Peyer's patch (tissue), 4 donors: ENCODE data around the gene DMRT1. TPM values are rescaled to one million over a fixed set of nuclear protein-coding genes. Genes with fewer than 3 reads are reported as not detected.
"Not testable (repeated sequence)": the region's sequence is repeated elsewhere in the genome, so short reads cannot be mapped to it uniquely, and the experiment has no call there.

Source experiments
- DNase-seq, 3 donors: peaks; one replicate each; pipeline ENCODE4 v3.0.0-alpha.2; 2017 to 2019
- H3K27ac ChIP-seq, 4 donors: fragments of 200-600 bp; sonication (generic); one replicate each; pipeline ENCODE4 v1.5.1; 2016 to 2019
- H3K27me3 ChIP-seq, 2 donors: fragments of 200-600 bp; sonication (generic); one replicate each; pipeline ENCODE4 v1.5.1; 2019
- H3K36me3 ChIP-seq, 3 donors: fragments of 200-600 bp; sonication (generic); one replicate each; pipeline ENCODE4 v1.5.1; 2016 to 2019
- H3K4me1 ChIP-seq, 4 donors: fragments of 200-600 bp; sonication (generic); one replicate each; pipeline ENCODE4 v1.5.1; 2016 to 2019
- H3K4me3 ChIP-seq, 4 donors: fragments of 200-600 bp; sonication (generic); 1 replicate in 3 of 4; 2 replicates in 1 of 4; pipeline ENCODE4 v1.5.1; 2016 to 2019; ENCODE audit warnings: mild to moderate bottlenecking in 1 of 4
- H3K9me3 ChIP-seq, 4 donors: fragments of 200-600 bp; sonication (generic); one replicate each; pipeline ENCODE4 v1.5.1; 2016 to 2019; ENCODE audit warnings: mild to moderate bottlenecking in 1 of 4
- POLR2A ChIP-seq, 2 donors: fragments of 450-650 bp; IDR thresholded peaks; one replicate each; pipeline ENCODE4 v1.5.1; 2017; ENCODE audit warnings: antibody characterized with exemption in 2 of 2, mild to moderate bottlenecking in 2 of 2, moderate library complexity in 2 of 2
- total RNA-seq, 4 donors: library from RNA; depleted of rRNA; stranded (reverse); fragments of >200 nt; gene quantifications; one replicate each; pipeline ENCODE4 v1.1.0, GENCODE V29; 2016
- TF ChIP-seq, protein P1 (sequence below), 6 experiments: fragments of 450-650 bp in 4 of 6; fragments of 200-600 bp in 2 of 6; sonication (generic) in 1 of 6; IDR thresholded peaks; one replicate each; pipeline ENCODE4 v1.5.1; 2017 to 2019; ENCODE audit warnings: antibody characterized with exemption in 6 of 6, mild to moderate bottlenecking in 3 of 6, moderate library complexity in 1 of 6

Gene DMRT1
- total RNA-seq, 4 donors from 2014 or later: not detected

DNA sequence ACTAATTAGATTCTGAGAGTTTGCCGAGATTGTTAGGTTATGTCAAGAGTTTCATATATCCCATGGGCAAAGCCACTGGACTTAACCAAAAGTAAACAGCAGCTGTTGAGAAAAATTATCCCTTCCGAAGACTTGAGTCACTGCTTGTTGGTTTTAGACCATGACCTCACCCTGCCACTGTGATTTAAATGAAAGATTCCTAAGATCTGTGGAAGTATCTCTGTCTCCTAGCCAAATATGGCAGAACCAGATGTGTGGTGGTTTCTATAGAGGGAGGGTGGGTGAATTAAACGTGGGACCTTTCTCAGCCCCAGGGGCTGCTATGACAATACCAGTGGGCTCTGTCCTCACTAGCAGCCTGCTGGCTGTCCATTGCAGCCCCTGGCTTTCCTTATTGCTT lies 154.3 kb downstream of the DMRT1 start:
- H3K9me3 ChIP-seq: no peaks in the 10 kb centered on the region
- H3K27ac ChIP-seq: no peak overlapping the region
- H3K4me1 ChIP-seq: no peaks in the 10 kb centered on the region
- H3K4me3 ChIP-seq: no peak overlapping the region
- no peak for DNase-seq
- no peaks in the 10 kb centered on the region for H3K36me3 ChIP-seq
- H3K27me3 ChIP-seq: no peaks in the 10 kb centered on the region
- TF ChIP-seq, protein P1, sequence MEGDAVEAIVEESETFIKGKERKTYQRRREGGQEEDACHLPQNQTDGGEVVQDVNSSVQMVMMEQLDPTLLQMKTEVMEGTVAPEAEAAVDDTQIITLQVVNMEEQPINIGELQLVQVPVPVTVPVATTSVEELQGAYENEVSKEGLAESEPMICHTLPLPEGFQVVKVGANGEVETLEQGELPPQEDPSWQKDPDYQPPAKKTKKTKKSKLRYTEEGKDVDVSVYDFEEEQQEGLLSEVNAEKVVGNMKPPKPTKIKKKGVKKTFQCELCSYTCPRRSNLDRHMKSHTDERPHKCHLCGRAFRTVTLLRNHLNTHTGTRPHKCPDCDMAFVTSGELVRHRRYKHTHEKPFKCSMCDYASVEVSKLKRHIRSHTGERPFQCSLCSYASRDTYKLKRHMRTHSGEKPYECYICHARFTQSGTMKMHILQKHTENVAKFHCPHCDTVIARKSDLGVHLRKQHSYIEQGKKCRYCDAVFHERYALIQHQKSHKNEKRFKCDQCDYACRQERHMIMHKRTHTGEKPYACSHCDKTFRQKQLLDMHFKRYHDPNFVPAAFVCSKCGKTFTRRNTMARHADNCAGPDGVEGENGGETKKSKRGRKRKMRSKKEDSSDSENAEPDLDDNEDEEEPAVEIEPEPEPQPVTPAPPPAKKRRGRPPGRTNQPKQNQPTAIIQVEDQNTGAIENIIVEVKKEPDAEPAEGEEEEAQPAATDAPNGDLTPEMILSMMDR (IDR thresholded peaks at IDR 0.05): no peak
- TF ChIP-seq POLR2A (IDR thresholded peaks at IDR 0.05): no peak

DNA sequence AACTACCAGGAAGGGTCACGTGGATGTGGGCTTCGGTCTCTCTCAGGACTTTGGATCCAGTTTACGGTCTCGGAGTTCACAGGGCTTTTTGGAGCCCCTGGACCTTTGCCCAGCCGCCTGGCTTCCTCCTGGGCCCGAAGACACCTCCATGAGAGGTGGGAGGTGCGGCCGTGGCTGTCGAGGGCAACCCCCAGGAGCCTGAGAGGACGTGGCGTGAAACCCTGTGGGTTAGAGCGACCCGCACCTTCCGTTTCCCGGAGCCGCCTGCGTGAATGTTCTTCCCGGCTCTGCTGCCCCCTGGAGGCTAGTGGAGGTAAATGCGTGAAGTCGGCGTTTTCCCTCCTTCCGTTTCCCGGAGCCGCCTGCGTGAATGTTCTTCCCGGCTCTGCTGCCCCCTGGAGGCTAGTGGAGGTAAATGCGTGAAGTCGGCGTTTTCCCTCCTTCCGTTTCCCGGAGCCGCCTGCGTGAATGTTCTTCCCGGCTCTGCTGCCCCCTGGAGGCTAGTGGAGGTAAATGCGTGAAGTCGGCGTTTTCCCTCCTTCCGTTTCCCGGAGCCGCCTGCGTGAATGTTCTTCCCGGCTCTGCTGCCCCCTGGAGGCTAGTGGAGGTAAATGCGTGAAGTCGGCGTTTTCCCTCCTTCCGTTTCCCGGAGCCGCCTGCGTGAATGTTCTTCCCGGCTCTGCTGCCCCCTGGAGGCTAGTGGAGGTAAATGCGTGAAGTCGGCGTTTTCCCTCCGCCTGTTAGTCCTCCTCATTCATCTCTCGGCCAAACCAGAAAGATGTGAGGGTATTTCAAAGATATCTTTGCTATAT lies 157.0 kb downstream of the DMRT1 start:
- H3K27me3 ChIP-seq, H3K4me3 ChIP-seq, DNase-seq, H3K27ac ChIP-seq, H3K4me1 ChIP-seq, H3K9me3 ChIP-seq, H3K36me3 ChIP-seq: not testable (repeated sequence)
- TF ChIP-seq, protein P1 (IDR thresholded peaks at IDR 0.05): peak in 2 of 6 experiments; percentile 6 to 11

DNA sequence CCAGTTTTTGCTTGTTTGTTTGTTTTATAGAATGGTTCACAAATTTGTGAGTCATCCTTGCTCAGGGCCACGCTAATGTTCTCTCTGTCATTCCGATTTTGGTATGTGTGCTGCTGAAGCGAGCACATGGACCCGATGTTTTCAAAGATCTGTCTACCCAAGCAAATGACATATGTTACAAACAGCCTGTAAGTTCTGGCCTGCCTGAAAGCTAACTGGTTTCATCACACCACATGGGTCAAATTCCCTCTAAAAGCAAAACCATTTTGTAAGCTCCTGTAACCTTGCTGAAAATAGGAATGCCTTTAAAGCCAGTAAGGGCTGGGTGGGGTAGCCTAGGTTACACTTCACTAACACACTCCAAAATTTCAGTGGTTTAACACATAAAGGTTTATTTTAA lies 160.3 kb downstream of the DMRT1 start:
- no peak for DNase-seq
- Histone ChIP-seq H3K4me3 (no peak overlapping the region), H3K36me3 (no peaks in the 10 kb centered on the region), H3K27ac (no peak overlapping the region), H3K9me3 (no peaks in the 10 kb centered on the region), H3K4me1 (no peaks in the 10 kb centered on the region), H3K27me3 (no peaks in the 10 kb centered on the region)
- TF ChIP-seq, protein P1 (IDR thresholded peaks at IDR 0.05): no peak
- no peak for TF ChIP-seq POLR2A (IDR thresholded peaks at IDR 0.05)

DNA sequence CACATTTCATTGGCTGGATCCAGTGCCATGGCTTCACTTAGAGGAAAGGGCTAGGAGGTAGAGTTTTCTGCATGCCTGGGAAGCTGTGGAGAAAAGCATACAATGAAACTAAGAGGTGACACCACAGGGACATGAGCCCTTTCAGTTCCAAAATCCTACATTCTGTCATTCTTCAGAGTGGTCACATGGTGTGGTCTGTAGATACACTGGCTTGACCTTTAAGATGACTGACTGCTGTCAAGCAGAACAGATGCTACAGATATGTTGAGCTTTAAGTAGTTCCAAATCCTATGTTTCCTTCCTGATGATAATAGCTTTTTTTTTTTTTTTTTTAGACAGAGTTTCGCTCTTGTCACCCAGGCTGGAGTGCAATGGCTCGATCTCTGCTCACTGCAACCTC lies 161.2 kb downstream of the DMRT1 start:
- no peak for DNase-seq
- Histone ChIP-seq H3K27ac (no peak overlapping the region), H3K9me3 (no peaks in the 10 kb centered on the region), H3K4me3 (no peak overlapping the region), H3K27me3 (no peaks in the 10 kb centered on the region), H3K4me1 (no peaks in the 10 kb centered on the region), H3K36me3 (no peaks in the 10 kb centered on the region)
- no peak for TF ChIP-seq POLR2A (IDR thresholded peaks at IDR 0.05)

DNA sequence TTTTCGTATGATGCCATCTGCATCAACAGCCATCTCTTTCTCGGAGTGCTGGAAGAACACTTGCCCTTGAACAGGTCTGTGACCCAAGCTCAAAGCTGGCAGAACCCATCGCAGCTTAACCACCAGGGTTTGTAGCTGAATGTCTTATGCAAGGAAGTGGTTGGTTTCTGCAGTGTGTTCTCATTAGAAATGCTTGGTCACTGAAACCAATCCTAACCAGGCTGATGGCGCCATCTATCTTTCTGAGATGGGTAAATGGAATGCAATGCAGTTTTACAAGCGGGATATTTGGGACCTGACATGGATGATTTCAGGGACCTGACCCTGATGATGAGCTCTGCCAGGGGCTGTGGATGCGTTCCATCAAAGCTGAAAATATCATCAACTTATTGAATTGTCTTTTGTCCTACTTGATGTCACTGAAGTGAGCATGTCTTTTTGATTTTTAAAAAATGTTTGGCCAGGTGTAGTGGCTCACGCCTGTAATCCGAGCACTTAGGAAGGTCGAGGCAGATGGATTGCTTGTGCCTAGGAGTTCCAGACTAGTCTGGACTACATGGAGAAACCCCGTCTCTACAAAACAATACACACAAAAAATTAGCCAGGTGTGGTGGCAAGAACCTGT lies 163.7 kb downstream of the DMRT1 start:
- peak in 1 of 3 donors; percentile 55 for DNase-seq
- no peak overlapping the region for H3K4me3 ChIP-seq
- H3K36me3 ChIP-seq: no peaks in the 10 kb centered on the region
- H3K27ac ChIP-seq: no peak overlapping the region
- no peaks in the 10 kb centered on the region for H3K27me3 ChIP-seq
- no peak for TF ChIP-seq POLR2A (IDR thresholded peaks at IDR 0.05)
- TF ChIP-seq, protein P1 (IDR thresholded peaks at IDR 0.05): peak in 4 of 6 experiments; percentile 41 to 59 (median 52)
- no peaks in the 10 kb centered on the region for H3K9me3 ChIP-seq
- H3K4me1 ChIP-seq: no peaks in the 10 kb centered on the region

DNA sequence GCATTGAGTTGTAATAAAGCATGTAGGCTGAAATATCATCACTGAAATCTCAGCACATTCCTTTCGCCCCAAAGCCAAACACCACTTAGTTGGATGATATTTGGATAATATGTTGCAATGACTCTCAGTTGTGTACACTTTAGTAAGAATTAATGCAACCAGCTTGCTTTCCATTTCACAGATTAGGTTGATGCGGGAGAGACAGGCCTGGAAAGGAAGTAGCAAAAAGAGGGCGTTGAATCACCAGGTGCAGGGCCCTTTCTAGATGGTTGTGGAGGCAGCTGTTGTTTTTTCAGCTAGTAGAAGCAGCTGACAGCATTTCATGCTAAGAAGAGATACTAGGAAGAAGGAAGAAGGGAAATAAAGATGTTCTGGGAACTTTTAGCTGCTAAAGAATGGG lies 165.8 kb downstream of the DMRT1 start:
- no peak for DNase-seq
- Histone ChIP-seq H3K4me1 (no peaks in the 10 kb centered on the region), H3K27me3 (no peaks in the 10 kb centered on the region), H3K4me3 (no peak overlapping the region), H3K27ac (no peak overlapping the region), H3K9me3 (no peaks in the 10 kb centered on the region), H3K36me3 (no peaks in the 10 kb centered on the region)
- TF ChIP-seq, protein P1 (IDR thresholded peaks at IDR 0.05): no peak
- no peak for TF ChIP-seq POLR2A (IDR thresholded peaks at IDR 0.05)
